AG09309 (cell line): ENCODE measurements around the gene SNRNP40.
"Not testable (repeated sequence)": the region's sequence is repeated elsewhere in the genome, so short reads cannot be mapped to it uniquely, and the experiment has no call there.

Experiments used
- DNase-seq: peaks from one replicate; pipeline ENCODE4 v3.0.0-alpha.2; 2010; ENCODE audit warnings: low read depth
- H3K4me3 ChIP-seq: 2 replicates; pipeline ENCODE4 v1.5.1; 2011; ENCODE audit warnings: mild to moderate bottlenecking, low read depth, low read length, moderate library complexity; ENCODE audit not compliant: control insufficient read depth
- CTCF ChIP-seq: IDR thresholded peaks from 2 replicates; pipeline ENCODE4 v1.5.1; 2011; ENCODE audit warnings: mild to moderate bottlenecking, low read depth, low read length, inconsistent platforms; ENCODE audit not compliant: insufficient read depth, control insufficient read depth; ENCODE audit errors: missing control alignments

SNRNP40 gene

DNA sequence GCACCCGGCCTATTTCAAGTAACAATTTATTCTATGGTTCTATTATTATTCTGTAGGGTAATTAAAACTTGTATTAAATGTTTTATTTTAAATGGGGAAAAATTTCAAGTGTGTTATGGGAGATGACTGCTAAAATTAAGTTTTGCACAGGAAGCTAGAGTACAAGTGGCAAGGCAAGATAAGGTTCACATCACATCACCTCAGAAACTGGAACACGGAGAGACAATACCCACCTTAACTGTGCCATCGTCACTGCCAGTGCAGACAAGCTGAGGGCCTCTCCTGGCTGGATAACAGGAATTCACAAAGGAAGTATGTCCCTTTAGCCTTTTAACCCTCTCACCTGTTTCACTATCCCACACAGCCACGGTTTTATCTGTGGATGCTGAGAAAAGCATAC is 7.6 kb downstream of the SNRNP40 start:
- no peak overlapping the region for H3K4me3 ChIP-seq
- DNase-seq: no peak
- TF ChIP-seq CTCF: no peak

DNA sequence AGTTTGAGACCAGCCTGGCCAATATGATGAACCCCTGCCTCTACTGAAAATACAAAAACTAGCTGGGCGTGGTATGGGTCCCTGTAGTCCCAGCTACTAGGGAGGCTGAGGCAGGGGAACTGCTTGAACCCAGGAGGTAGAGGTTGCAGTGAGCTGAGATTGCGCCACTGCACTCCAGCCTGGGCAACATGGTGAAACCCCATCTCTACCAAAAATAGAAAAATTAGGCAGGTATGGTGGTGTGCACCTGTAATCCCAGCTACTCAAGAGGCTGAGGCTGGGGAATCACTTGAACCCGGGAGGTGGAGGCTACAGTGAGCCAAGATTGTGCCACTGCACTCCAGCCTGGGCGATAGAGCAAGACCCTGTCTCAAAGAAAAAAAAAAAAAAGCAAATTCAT is 8.8 kb downstream of the SNRNP40 start:
- not testable (repeated sequence) for DNase-seq, H3K4me3 ChIP-seq

GRCh38 chr1:31282426-31282825 is 14.2 kb downstream of the SNRNP40 start:
- not testable (repeated sequence) for DNase-seq, H3K4me3 ChIP-seq

- no peak overlapping the region for H3K4me3 ChIP-seq
- DNase-seq: no peak
- no peak for TF ChIP-seq CTCF
Observed at GRCh38 chr1:31273619-31274018, 23.0 kb downstream of the SNRNP40 start.

DNA sequence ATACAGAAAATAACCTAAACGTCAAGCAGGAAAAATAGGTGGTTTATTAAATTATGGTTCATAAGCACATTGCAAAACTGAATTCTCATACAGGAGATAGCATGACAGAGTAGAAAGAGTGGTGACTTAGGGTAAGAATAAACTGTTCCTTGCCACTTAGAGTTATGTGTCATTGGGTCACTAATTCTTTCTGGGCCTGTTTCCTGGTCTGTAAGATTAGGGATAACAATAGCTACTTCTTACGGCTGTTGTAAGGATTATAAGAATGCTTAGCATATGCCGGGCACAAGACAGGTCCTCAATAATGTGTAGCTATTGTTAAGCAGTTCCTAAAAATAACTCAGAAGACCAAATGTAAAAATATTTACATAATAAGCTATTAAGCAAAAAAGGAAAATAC is 24.2 kb downstream of the SNRNP40 start:
- no peak for TF ChIP-seq CTCF
- no peak overlapping the region for H3K4me3 ChIP-seq
- no peak for DNase-seq

DNA sequence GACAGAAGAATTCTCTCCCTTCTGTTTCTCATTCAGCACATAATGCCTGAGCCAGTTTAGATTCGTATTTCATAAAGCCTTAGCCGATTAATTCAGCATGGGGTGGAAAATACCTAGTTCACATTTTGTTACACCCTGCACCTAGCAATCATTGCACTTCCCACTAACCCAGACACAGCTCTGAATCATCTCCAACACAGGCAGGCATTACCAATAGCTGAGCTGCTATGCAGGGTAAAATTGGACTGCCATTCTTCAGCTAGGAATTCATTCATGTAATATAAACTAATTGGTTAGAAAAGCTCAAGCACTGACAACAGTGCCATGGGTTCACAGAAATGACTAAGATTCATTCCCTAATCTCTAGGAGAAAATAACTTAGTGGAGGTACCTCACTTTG is 30.0 kb downstream of the SNRNP40 start:
- DNase-seq: no peak
- no peak for TF ChIP-seq CTCF

DNA sequence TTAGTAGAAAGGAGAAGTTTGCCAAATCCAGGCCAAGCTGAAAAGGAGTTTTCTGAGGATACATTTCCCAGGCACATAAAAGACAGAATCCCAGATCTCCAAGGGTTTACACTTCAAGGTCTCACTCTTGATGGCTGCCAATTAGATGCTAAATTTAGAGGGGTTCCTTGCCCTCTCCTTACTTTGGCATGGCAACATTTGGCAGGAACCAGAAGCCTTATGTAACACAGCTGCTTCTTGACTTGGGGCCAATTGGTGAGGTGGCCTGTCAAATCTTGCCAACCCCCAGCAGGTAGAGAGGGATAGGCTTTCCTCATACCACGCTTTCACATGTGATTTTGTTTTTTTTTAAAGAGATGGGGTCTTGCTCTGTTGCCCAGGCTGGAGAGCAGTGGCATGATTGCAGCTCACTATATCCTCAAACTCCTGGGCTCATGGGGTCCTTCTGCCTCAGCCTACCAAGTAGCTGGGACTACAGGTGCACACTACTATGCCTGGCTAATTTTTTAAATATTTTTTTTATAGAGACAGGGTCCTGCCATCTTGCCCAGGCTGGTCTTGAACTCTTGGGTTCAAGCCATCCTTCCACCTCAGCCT is 31.7 kb downstream of the SNRNP40 start:
- no peak overlapping the region for H3K4me3 ChIP-seq
- no peak for DNase-seq
- no peak for TF ChIP-seq CTCF

More for the DNA sequence above, 30.0 kb downstream of the SNRNP40 start:
- H3K4me3 ChIP-seq: no peak overlapping the region

DNA sequence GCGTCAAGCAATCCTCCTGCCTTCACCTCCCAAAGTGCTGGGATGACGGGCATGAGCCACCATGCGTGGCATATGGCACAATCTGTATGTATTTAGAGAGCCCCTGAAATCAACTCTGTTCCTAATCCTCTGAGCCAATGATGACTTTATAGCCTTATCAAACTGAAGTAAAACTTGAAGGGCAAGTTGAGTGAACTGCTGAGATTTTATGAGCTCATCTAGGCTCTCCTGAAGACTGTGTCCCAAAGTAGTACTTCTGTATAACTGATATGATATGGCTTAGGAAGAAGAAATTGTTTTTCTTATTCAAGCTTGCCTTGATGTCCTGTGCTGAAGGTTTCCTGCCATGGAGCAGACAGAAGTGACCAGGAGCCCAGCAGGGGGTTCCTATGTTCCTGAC is 33.2 kb downstream of the SNRNP40 start:
- TF ChIP-seq CTCF: no peak
- no peak overlapping the region for H3K4me3 ChIP-seq
- DNase-seq: no peak

GRCh38 chr1:31262393-31262792 is 34.2 kb downstream of the SNRNP40 start:
- DNase-seq, H3K4me3 ChIP-seq: not testable (repeated sequence)
